Suprapubic skin (tissue), 4 donors: ENCODE results near the gene CCNL1. TPM values are rescaled to one million over a fixed set of nuclear protein-coding genes. Genes with fewer than 3 reads are reported as not detected.

Experiments
- DNase-seq, 2 donors: peaks; one replicate each; pipeline ENCODE4 v3.0.0-alpha.2; 2019; ENCODE audit warnings: low spot score in 2 of 2
- H3K27ac ChIP-seq: fragments of 200-600 bp; sonication (generic); one replicate; pipeline ENCODE4 v1.5.1; 2019
- H3K27me3 ChIP-seq: fragments of 200-600 bp; sonication (generic); one replicate; pipeline ENCODE4 v1.5.1; 2019
- H3K36me3 ChIP-seq: fragments of 200-600 bp; sonication (generic); one replicate; pipeline ENCODE4 v1.5.1; 2019
- H3K4me1 ChIP-seq: fragments of 200-600 bp; sonication (generic); one replicate; pipeline ENCODE4 v1.5.1; 2019
- H3K4me3 ChIP-seq: fragments of 200-600 bp; sonication (generic); one replicate; pipeline ENCODE4 v1.5.1; 2019; ENCODE audit warnings: mild to moderate bottlenecking
- H3K9me3 ChIP-seq: fragments of 200-600 bp; sonication (generic); one replicate; pipeline ENCODE4 v1.5.1; 2019
- CTCF ChIP-seq, 2 donors: fragments of 200-600 bp in 1 of 2; fragments of 450-650 bp in 1 of 2; sonication (generic) in 1 of 2; IDR thresholded peaks; one replicate each; pipeline ENCODE4 v1.5.1; 2016 to 2019; ENCODE audit warnings: antibody characterized with exemption in 2 of 2, mild to moderate bottlenecking in 1 of 2, moderate library complexity in 1 of 2
- EP300 ChIP-seq: sonication (generic); formaldehyde crosslinking; IDR thresholded peaks from one replicate; pipeline ENCODE4 v1.6.1; 2017; ENCODE audit warnings: antibody characterized with exemption
- POLR2A ChIP-seq, 2 donors: fragments of 450-650 bp; IDR thresholded peaks; one replicate each; pipeline ENCODE4 v1.6.1; 2017; ENCODE audit warnings: antibody characterized with exemption in 2 of 2, mild to moderate bottlenecking in 2 of 2, moderate library complexity in 2 of 2
- POLR2AphosphoS5 ChIP-seq, 3 donors: sonication (generic); formaldehyde crosslinking; IDR thresholded peaks; one replicate each; pipeline ENCODE4 v1.6.1; 2017; ENCODE audit warnings: antibody characterized with exemption in 3 of 3
- WGBS: methylation state at CpG from one replicate; pipeline ENCODE4 v1.1.5; 2018; 5-methylcytosine and 5-hydroxymethylcytosine counted together
- total RNA-seq, 4 donors: library from RNA; depleted of rRNA; stranded (reverse); fragments of >200 nt; gene quantifications; one replicate each; pipeline ENCODE4 v1.1.0, GENCODE V29; 2016

CCNL1 gene
- total RNA-seq, 4 donors from 2014 or later, result 203 to 665 (median 246) TPM

DNA sequence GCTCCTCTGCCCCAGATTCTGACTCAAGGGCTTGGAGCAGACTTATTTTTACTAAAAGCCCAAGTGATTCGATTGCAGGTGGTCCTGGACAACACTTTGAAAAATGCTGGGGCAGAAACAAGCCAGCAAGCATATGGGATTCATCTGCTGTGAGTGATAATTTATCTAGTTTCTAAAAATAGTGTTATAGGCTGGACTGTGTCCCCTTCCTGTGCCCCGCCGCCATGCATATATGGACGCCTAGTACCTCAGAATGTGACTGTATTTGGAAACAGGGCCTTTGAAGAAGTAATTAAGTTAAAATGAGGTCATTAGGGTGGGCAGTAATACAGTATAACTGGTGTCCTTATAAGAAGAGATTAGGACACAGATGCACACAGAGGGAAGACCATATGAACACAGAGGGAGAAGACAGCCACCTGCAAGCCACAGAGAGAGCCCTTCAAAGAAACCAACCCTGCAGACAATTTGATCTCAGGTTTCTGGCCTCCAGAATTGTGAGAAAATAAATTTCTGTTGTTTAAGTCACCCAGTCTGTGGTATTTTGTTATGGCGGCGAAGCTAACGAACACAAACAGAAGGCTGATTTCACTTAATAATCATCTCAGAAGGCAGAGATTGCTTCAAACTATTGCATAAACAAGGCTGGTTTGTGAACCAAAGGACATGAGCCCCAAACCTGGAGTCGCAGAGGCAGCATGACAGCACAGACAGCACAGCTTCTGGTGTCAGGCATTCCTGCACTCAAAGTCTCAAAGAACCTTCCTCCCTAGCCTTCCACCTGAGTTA is 59.1 kb downstream of the CCNL1 start:
- no peaks in the 10 kb centered on the region for H3K27me3 ChIP-seq
- TF ChIP-seq POLR2AphosphoS5 (IDR thresholded peaks at IDR 0.05) (no peak), EP300 (no peak), CTCF (IDR thresholded peaks at IDR 0.05) (no peak), POLR2A (IDR thresholded peaks at IDR 0.05) (no peak)
- H3K27ac ChIP-seq, result no peak overlapping the region
- no peaks in the 10 kb centered on the region for H3K9me3 ChIP-seq
- DNase-seq, result no peak
- no peak overlapping the region for H3K4me3 ChIP-seq
- H3K36me3 ChIP-seq, result no peaks in the 10 kb centered on the region
- WGBS, result 93% methylated on average over 8 of the region's 8 CpGs
- peaks cover 22% of the 10 kb centered on the region for H3K4me1 ChIP-seq

GRCh38 chr3:157100096-157100477 is 59.9 kb downstream of the CCNL1 start:
- TF ChIP-seq CTCF (IDR thresholded peaks at IDR 0.05), result no peak
- TF ChIP-seq POLR2A (IDR thresholded peaks at IDR 0.05), result no peak
- TF ChIP-seq EP300, result no peak
- TF ChIP-seq POLR2AphosphoS5 (IDR thresholded peaks at IDR 0.05), result no peak
- Histone ChIP-seq H3K27ac (peak overlapping the region; percentile 33), H3K9me3 (no peaks in the 10 kb centered on the region), H3K36me3 (no peaks in the 10 kb centered on the region), H3K4me3 (no peak overlapping the region), H3K27me3 (no peaks in the 10 kb centered on the region), H3K4me1 (peaks cover 22% of the 10 kb centered on the region)
- DNase-seq, result no peak
- WGBS, result 100% methylated on average over 1 of the region's 4 CpGs

GRCh38 chr3:157099326-157100095 is 60.4 kb downstream of the CCNL1 start:
- H3K27ac ChIP-seq, result peak overlapping the region; percentile 33
- no peak overlapping the region for H3K4me3 ChIP-seq
- H3K36me3 ChIP-seq, result no peaks in the 10 kb centered on the region
- H3K9me3 ChIP-seq, result no peaks in the 10 kb centered on the region
- TF ChIP-seq POLR2AphosphoS5 (IDR thresholded peaks at IDR 0.05) (no peak), CTCF (IDR thresholded peaks at IDR 0.05) (no peak), EP300 (no peak), POLR2A (IDR thresholded peaks at IDR 0.05) (no peak)
- H3K4me1 ChIP-seq, result peaks cover 18% of the 10 kb centered on the region
- WGBS, result 51% methylated on average over 10 of the region's 10 CpGs
- DNase-seq, result no peak
- no peaks in the 10 kb centered on the region for H3K27me3 ChIP-seq

DNA sequence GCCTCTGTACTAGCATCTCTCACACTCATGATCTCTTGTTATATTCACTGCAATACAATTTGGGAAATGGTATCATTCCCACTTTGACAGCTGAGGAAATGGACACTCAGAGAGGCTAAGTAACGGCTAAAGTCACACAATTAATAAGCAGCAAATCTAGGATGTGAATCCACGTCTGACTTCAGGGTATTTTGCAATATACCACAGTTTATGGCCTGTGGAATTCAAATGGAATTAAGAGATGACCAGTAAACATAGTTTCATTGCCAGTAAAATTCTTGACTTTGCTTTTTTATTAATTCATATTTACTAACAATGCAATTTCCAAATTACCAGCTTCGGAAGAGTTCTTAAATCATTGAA is 61.1 kb downstream of the CCNL1 start:
- Histone ChIP-seq H3K36me3 (no peaks in the 10 kb centered on the region), H3K27me3 (no peaks in the 10 kb centered on the region), H3K27ac (no peak overlapping the region), H3K4me3 (no peak overlapping the region), H3K9me3 (no peaks in the 10 kb centered on the region), H3K4me1 (peaks cover 12% of the 10 kb centered on the region)
- TF ChIP-seq POLR2A (IDR thresholded peaks at IDR 0.05) (no peak), EP300 (no peak), POLR2AphosphoS5 (IDR thresholded peaks at IDR 0.05) (no peak), CTCF (IDR thresholded peaks at IDR 0.05) (no peak)
- WGBS, result 71% methylated on average over 3 of the region's 3 CpGs
- no peak for DNase-seq

DNA sequence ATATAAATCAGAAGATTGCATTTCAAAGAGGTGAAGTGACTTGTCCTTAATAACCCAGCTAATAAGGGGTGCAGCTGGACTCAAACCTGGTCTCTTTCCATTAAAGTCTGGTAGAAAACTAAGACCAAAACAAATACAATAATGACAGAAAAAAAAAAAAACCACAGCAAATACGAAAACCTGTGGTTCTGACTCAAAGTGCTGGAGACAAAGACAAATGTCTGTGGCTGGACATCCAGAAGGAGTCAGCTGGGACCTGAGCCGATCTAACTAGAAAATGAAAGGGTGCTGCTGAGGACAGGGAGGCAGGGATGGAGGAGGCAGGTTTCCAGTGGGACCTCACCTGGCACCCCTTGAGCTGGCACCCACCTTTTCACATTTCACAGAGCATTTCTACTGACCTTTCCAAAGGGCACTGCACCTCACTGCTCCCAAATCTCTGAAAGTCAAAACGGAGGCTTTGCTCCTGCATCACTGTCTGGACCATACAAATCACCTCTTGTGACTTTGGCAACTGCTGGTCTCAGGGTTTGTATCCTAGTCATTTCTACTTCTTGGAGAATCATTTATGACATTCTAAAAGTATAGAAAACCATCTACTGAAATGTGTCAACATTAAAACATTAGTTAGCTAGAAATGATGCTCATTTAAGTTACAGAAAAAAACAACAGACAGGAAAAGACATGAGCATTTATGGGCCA is 61.7 kb downstream of the CCNL1 start:
- Histone ChIP-seq H3K9me3 (no peaks in the 10 kb centered on the region), H3K36me3 (no peaks in the 10 kb centered on the region), H3K4me1 (peaks cover 12% of the 10 kb centered on the region), H3K27ac (no peak overlapping the region), H3K27me3 (no peaks in the 10 kb centered on the region), H3K4me3 (no peak overlapping the region)
- DNase-seq, result no peak
- WGBS, result 67% methylated on average over 3 of the region's 3 CpGs
- TF ChIP-seq CTCF (IDR thresholded peaks at IDR 0.05) (no peak), EP300 (no peak), POLR2A (IDR thresholded peaks at IDR 0.05) (no peak), POLR2AphosphoS5 (IDR thresholded peaks at IDR 0.05) (no peak)
